Skin of body (tissue), 3 donors: ENCODE measurements around the gene ODAD3. TPM values are rescaled to one million over a fixed set of nuclear protein-coding genes. Genes with fewer than 3 reads are reported as not detected.

ENCODE experiments used
- DNase-seq: peaks from one replicate; lab custom pipeline; 2025; lab: John Stamatoyannopoulos, UW
- small RNA-seq: library from RNA; depleted of rRNA; stranded (forward); fragments of <200 nt; gene quantifications from one replicate; pipeline ENCODE3, GENCODE V24; 2014; ENCODE audit warnings: low replicate concordance
- total RNA-seq: library from RNA; depleted of rRNA; stranded (reverse); fragments of >200 nt; gene quantifications from one replicate; pipeline ENCODE4 v1.2.3, GENCODE V29; 2014

Gene ODAD3
- total RNA-seq, 1 donor from 2014 or later = 0.20 TPM

- no peak for DNase-seq
These were observed 57.7 kb downstream of the ODAD3 start for GRCh38 chr19:11377237-11377636.

- DNase-seq = no peak
These were observed 59.6 kb downstream of the ODAD3 start for GRCh38 chr19:11375143-11375948.

DNA sequence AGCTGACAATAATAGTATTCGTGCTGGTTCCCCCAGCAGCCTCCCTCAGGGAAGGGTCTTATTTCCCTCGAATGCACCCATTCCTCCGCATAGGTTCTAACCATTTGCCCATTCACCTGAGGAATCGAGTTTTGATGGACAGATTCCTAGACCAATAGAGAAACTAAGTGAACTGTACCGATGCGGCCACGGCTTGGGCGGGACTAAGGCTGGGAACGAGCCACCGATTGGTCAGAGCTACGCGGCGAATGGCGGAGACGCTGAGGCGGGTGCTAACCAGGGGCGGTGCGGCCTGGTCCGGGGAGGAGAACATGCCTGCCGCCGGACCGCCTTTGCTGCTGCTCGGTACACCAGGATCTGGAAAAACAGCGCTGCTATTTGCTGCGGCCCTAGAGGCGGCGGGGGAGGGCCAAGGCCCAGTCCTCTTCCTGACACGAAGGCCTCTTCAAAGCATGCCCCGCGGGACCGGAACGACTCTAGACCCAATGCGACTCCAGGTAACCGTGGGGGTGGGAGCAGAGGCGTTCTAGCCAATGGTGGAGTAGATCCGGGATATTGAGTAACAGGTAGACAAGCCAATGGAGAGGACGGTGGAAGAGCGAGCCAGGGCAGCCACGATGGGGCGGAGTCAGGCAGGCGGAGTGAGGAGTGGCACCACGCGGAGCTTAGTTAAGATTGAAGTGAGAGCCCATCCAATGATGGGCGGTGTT lies 60.3 kb downstream of the ODAD3 start, which contains the start of gene SWSAP1:
Gene SWSAP1, plus strand, starts transcription at position 234 of the 710 bp plus-strand sequence. Its CDS starts 15 bp downstream, at position 249.
- peak; percentile 99 for DNase-seq

GRCh38 chr19:11373885-11374432 lies 61.0 kb downstream of the ODAD3 start:
- no peak for DNase-seq

DNA sequence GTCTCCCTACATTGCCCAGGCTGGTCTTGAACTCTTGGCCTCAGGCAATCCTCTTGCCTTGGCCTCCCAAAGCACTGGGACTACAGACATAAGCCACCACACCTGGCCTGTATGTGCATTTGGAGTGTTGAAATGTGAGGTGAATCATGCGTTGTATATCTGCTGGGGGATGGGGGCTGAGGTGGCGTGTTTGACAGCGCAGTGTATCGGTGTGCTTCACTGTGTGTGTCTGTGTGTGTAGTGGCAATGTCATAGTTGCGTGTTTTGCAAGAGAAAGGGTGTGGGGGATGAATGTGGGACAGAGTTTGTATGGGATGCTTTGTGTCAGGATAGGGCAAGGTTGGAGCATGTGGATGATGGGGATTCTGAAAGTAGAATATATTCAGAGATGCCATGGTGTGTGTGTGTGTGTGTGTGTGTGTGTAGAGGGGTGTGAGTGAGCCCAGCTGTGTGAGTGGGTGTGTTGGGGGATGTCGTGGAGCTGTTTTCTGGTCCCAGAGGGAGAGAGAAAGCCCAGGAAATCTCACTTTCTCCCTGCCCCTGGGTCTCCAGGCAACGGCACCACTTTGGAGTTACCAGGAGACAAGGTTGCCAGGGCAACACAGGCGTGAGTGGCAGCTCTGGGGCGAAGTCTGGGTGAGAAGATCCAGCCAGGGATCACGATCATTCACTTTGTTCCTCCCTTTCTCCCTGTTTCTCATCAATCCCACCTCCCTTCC lies 61.6 kb downstream of the ODAD3 start:
- no peak for DNase-seq

- no peak for DNase-seq
These were observed 64.2 kb downstream of the ODAD3 start for GRCh38 chr19:11370744-11371143.

Small RNA genes within 50 kb of the gene (small RNA-seq; reads per million reads assigned to genes)
- gene RF00019 = not detected

Other genes with a start within 250 kb of the ODAD3 start
- 62.5 TPM for gene KANK2, start 237.6 kb downstream of the ODAD3 start, total RNA-seq
- 55.3 TPM for gene ANGPTL8, start 195.5 kb downstream of the ODAD3 start, total RNA-seq
- 35.0 TPM for gene DOCK6, start 172.6 kb downstream of the ODAD3 start, total RNA-seq
- gene TSPAN16, start 139.0 kb downstream of the ODAD3 start, total RNA-seq = not detected
- 29.7 TPM for gene RAB3D, start 95.5 kb downstream of the ODAD3 start, total RNA-seq
- 35.3 TPM for gene TMEM205, start 88.9 kb downstream of the ODAD3 start, total RNA-seq
- 12.4 TPM for gene CCDC159, start 88.6 kb downstream of the ODAD3 start, total RNA-seq
- 5.7 TPM for gene PLPPR2, start 79.7 kb downstream of the ODAD3 start, total RNA-seq
- gene SWSAP1, start 60.5 kb downstream of the ODAD3 start, total RNA-seq = 0.30 TPM
- gene EPOR, start 50.8 kb downstream of the ODAD3 start, total RNA-seq = 3.6 TPM
- gene RGL3, start 15.8 kb downstream of the ODAD3 start, total RNA-seq = 1.8 TPM
- 62.4 TPM for gene PRKCSH, start 514 bp upstream of the ODAD3 start, total RNA-seq
- gene ELAVL3, start 45.9 kb upstream of the ODAD3 start, total RNA-seq = 0.20 TPM
- gene ZNF653, start 70.7 kb upstream of the ODAD3 start, total RNA-seq = 3.5 TPM
- 24.4 TPM for gene ECSIT, start 94.0 kb upstream of the ODAD3 start, total RNA-seq
- 10.8 TPM for gene CNN1, start 103.7 kb upstream of the ODAD3 start, total RNA-seq
- 13.1 TPM for gene ELOF1, start 124.1 kb upstream of the ODAD3 start, total RNA-seq
- 8.6 TPM for gene ACP5, start 142.5 kb upstream of the ODAD3 start, total RNA-seq
- gene ZNF627, start 162.4 kb upstream of the ODAD3 start, total RNA-seq = 29.2 TPM